Hematopoietic multipotent progenitor cell treated with erythropoietin and hydrocortisone succinate and interleukin-3 and kit ligand, for 15 days (in vitro differentiated cells): Measurements from ENCODE around the gene HTR3A.

ENCODE experiments used
- DNase-seq: peaks from one replicate; pipeline ENCODE4 v3.0.0-alpha.2; 2015; ENCODE audit warnings: low spot score

The HTR3A gene

GRCh38 chr11:114019046-114019445 is 44.1 kb downstream of the HTR3A start:
- no peak for DNase-seq

- no peak for DNase-seq
Measured at GRCh38 chr11:114019574-114019973, 44.7 kb downstream of the HTR3A start.

- no peak for DNase-seq
Measured at GRCh38 chr11:114025329-114025907, 50.5 kb downstream of the HTR3A start.

DNA sequence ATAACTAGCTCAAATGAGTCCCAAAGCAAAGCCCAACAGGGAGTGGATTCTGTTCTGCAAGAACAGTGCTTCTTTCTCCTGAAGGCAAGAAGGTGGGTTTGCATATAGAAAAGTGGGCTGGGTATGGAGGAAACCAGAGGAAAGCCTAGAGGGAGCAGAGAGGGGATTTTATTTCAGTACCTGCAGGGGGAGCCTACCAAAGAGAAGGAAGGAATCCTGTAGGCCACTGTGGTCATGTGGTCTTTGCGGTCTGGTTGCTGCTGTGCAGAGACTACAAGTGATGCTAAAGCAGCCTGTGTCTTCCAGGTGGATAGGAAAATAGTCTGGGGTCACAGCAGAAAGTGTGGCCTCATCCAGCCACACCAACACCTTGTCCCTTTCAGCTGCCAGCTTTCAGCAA is 51.4 kb downstream of the HTR3A start:
- DNase-seq, result no peak

- no peak for DNase-seq
Measured at GRCh38 chr11:114027391-114027790, 52.5 kb downstream of the HTR3A start.

GRCh38 chr11:114027926-114028325 is 53.0 kb downstream of the HTR3A start:
- DNase-seq, result no peak

DNA sequence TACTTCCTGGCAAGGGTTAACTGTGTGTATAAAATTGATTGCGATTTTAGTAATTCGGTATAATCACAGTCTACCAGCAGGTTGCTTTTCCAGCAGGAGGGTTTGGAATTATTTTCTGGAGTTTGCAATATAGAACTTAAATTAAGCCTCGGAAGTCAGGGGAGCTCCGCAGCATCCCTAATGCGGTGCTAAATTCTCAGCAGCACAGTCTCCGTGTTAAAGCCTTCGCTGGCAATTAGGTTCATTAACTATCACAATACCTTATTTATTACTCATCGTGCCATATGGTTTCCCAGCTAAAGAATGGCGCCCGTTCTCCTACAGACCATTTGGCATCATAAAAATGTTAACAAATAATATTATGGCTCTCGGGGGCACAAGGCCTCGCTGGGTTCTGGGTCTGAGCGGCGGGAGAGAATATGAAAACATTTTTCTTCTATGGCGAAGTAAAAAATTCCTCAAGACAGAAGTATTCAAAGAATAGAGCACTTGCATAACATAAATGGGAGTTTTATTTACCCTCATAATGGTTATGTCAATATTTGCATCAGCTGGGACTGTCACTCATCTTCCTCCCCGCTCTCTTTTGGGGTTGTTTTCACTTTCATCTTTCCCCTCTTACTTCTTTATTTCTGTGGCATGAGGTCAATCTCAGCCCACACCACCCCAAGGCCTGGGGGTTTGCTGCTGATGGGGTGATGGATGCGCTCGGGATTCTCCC is 56.5 kb downstream of the HTR3A start:
- DNase-seq, result no peak

DNA sequence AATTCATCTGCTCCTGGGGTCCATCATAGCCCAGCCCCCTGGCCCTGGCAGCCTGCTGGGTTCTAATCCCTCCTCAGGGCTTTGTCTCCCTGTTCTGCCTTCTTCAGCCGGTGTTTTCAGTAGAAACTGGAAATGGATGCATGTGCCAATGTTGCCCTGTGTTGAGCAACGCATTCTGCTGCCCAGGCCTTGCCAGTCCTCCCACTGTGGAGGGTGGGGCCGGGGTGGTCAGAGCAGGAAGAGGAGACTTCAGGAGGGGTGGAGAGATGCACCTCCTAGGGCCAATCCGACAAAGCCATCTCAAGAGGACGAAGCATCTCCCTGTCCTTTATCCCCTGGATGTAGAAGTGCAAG is 57.0 kb downstream of the HTR3A start:
- no peak for DNase-seq

- DNase-seq, result no peak
Measured at GRCh38 chr11:114033066-114033465, 58.2 kb downstream of the HTR3A start.

GRCh38 chr11:114033572-114033971 is 58.7 kb downstream of the HTR3A start:
- no peak for DNase-seq

DNA sequence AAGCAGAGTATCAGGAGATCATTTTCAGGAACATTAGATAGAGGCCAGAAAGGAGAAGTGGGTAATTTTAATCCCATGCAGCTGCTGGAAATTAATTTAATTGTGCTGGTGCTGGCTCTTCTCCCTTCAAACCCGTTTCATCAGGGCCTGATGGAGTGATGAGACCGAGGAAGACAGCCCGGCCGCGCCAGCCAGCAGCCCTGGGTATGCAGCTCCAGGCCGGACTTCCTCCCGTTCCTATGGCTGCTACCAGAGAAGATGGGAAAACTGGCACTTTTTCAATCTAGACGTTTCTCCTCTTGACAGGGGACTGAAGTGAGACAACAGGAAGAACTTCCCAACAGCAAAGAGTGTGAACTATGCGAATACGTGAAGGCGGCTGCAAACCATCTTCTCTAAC is 60.0 kb downstream of the HTR3A start:
- DNase-seq, result no peak

DNA sequence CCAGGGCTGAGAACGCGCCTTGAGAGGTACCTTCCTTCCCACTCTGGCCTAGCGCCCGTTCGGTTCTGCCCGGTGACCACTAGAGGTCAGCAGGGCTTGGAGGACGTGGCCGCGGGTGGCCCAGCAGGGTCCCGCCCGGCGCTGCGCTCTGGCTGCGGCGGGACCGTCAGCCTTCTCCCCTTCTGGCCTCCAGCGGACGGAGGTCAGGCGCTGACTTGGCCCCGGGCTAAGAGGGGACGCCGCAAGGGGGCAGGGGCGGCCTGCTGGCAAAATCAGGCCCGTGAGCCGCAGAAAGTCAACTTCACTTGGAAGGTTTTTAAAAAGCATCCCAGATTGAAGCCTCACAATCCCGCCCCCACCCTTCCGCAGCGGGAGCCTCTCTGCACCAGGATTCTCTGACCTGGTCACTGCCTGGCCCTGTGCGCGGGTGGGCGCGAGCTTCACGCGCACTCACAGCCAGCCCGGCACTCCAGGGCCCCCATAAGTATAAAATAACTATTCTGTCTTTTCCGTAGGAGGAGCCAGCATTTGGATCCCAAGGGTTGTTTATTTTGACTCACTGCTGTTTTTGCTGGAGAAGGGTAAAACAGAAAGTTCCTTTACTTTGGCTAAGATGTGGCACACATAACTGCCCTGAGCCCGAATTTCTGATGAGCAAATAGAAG is 61.4 kb downstream of the HTR3A start:
- peak; percentile 62 for DNase-seq

DNA sequence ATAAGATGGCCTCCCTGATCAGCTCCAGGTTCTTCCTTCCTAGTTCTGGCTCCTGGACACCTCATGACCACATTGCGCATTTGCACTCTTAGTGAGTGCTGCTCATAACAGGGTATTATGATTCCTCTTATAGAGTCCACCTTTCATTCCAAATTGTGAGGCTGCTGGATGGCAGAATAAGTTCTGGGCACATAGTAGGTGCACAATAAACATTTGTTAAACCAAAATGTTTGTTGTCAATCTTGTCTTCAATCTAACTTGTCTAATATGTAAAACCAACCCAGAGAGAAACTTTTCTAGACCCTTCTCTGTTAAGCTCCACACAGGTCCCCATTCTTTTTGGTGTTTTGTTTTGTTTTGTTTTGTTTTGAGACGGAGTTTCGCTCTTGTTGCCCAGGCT is 62.0 kb downstream of the HTR3A start:
- no peak for DNase-seq

DNA sequence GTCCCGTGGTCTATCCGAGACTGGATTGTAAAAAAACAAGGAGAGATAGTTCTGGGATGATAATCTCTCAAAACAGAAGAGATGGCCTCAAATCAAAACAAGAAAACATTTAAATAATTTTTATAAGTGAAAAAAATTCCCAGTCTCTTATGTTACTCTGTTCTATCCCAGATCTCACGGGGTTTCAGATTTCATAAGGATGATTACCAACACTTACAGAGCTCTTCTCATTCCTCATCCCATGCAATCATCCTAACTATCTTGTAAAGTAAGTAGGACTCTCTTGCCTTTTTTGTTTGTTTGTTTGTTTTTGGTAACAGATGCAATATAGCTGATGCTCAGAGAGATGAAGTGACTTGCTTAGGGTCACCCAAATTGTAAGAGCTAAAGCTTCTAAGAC is 64.6 kb downstream of the HTR3A start:
- no peak for DNase-seq
